HepG2 (cell line): ENCODE results near the gene TTC31. TPM values are rescaled to one million over a fixed set of nuclear protein-coding genes. Genes with fewer than 3 reads are reported as not detected.

ENCODE experiments used
- DPF2 ChIP-seq: sonication (generic); formaldehyde crosslinking; IDR thresholded peaks from 2 replicates; pipeline ENCODE4 v1.4.0; 2020; ENCODE audit warnings: mild to moderate bottlenecking, low read depth, missing genetic modification reagents, borderline replicate concordance
- FOXC1 ChIP-seq: sonication (generic); formaldehyde crosslinking; IDR thresholded peaks from 2 replicates; pipeline ENCODE4 v1.8.0; 2022; ENCODE audit warnings: mild to moderate bottlenecking, missing genetic modification reagents, borderline replicate concordance
- KAT2B ChIP-seq: fragments of 150-350 bp; IDR thresholded peaks from 2 replicates; pipeline ENCODE4 v1.6.1; 2014; ENCODE audit warnings: low read depth, low read length, borderline replicate concordance
- KMT2A ChIP-seq: sonication (generic); formaldehyde crosslinking; IDR thresholded peaks from 2 replicates; pipeline ENCODE4 v1.4.0; 2020; ENCODE audit warnings: missing genetic modification reagents
- MXD1 ChIP-seq: sonication (generic); formaldehyde crosslinking; IDR thresholded peaks from 2 replicates; pipeline ENCODE4 v1.4.0; 2020; ENCODE audit warnings: mild to moderate bottlenecking, missing genetic modification reagents
- MXI1 ChIP-seq: IDR thresholded peaks from 3 replicates; pipeline ENCODE4 v1.6.1; 2012; ENCODE audit warnings: low read depth, low read length, inconsistent platforms, borderline replicate concordance
- NCOA5 ChIP-seq: sonication (generic); formaldehyde crosslinking; IDR thresholded peaks from 2 replicates; pipeline ENCODE4 v1.4.0; 2020; ENCODE audit warnings: missing genetic modification reagents
- SIX4 ChIP-seq: sonication (generic); formaldehyde crosslinking; IDR thresholded peaks from 2 replicates; pipeline ENCODE4 v1.4.0; 2020; ENCODE audit warnings: missing genetic modification reagents
- SMYD3 ChIP-seq: sonication (generic); formaldehyde crosslinking; IDR thresholded peaks from 2 replicates; pipeline ENCODE4 v1.8.1; 2023; ENCODE audit warnings: mild to moderate bottlenecking, missing genetic modification reagents
- SP140L ChIP-seq: sonication (generic); formaldehyde crosslinking; IDR thresholded peaks from 2 replicates; pipeline ENCODE4 v1.4.0; 2020; ENCODE audit warnings: missing genetic modification reagents, borderline replicate concordance
- TAF1 ChIP-seq: sonication (generic); formaldehyde crosslinking; IDR thresholded peaks from 2 replicates; pipeline ENCODE4 v1.4.0; 2020; ENCODE audit warnings: missing genetic modification reagents
- ZBTB21 ChIP-seq: sonication (generic); formaldehyde crosslinking; IDR thresholded peaks from 2 replicates; pipeline ENCODE4 v1.4.0; 2020; ENCODE audit warnings: missing genetic modification reagents
- ZHX2 ChIP-seq, 2 experiments: sonication (generic) in 1 of 2; formaldehyde crosslinking in 1 of 2; IDR thresholded peaks; 2 replicates each; pipeline versions ENCODE4 v1.6.1 to v1.9.0; 2014 to 2022; ENCODE audit warnings: antibody characterized with exemption in 1 of 2, borderline replicate concordance in 1 of 2, inconsistent platforms in 1 of 2, low read depth in 1 of 2, missing genetic modification reagents in 1 of 2
- ZNF329 ChIP-seq: sonication (generic); formaldehyde crosslinking; IDR thresholded peaks from 2 replicates; pipeline ENCODE4 v1.9.0; 2021; ENCODE audit warnings: low read depth, mild to moderate bottlenecking, missing genetic modification reagents
- ZNF460 ChIP-seq: sonication (generic); formaldehyde crosslinking; IDR thresholded peaks from 2 replicates; pipeline ENCODE4 v1.5.1; 2020; ENCODE audit warnings: missing genetic modification reagents, mild to moderate bottlenecking, borderline replicate concordance
- ZNF746 ChIP-seq: sonication (generic); formaldehyde crosslinking; IDR thresholded peaks from 2 replicates; pipeline ENCODE4 v1.8.0; 2022; ENCODE audit warnings: mild to moderate bottlenecking, missing genetic modification reagents
- ZNF772 ChIP-seq: sonication (generic); formaldehyde crosslinking; IDR thresholded peaks from 2 replicates; pipeline ENCODE4 v1.5.0; 2020; ENCODE audit warnings: mild to moderate bottlenecking, missing genetic modification reagents
- polyA plus RNA-seq, 8 experiments: library from polyadenylated mRNA; depleted of rRNA in 3 of 8; stranded (reverse) in 7 of 8; unstranded in 1 of 8; fragments of >200 nt; fragmentation: Illumina TruSeq in 4 of 8; extraction: Trizol in 4 of 8; gene quantifications; 2 replicates each; pipeline versions ENCODE4 v1.2.1 to v1.2.3, GENCODE V29; 2011 to 2016; ENCODE audit warnings: low read depth in 4 of 8, missing spikeins in 1 of 8, mixed read lengths in 1 of 8; ENCODE audit not compliant: insufficient read depth in 1 of 8
- total RNA-seq, 5 experiments: library from RNA; depleted of rRNA; stranded (reverse); fragments of >200 nt; fragmentation: Illumina TruSeq; extraction: Trizol; gene quantifications; 2 replicates each; pipeline ENCODE4 v1.2.3, GENCODE V29; 2016; ENCODE audit warnings: low read depth in 1 of 5
- TF ChIP-seq, protein P1 (sequence below): sonication (generic); formaldehyde crosslinking; IDR thresholded peaks from 2 replicates; pipeline ENCODE4 v1.4.0; 2020; ENCODE audit warnings: mild to moderate bottlenecking, missing genetic modification reagents
- TF ChIP-seq, protein P2 (sequence below): sonication (generic); formaldehyde crosslinking; IDR thresholded peaks from 2 replicates; pipeline ENCODE4 v1.4.0; 2020; ENCODE audit warnings: low read depth, mild to moderate bottlenecking, missing genetic modification reagents

The TTC31 gene
- total and polyA plus RNA-seq, 2 of the 13 experiments (the other 11 are each of a cell fraction or from before 2014, with no cell fraction given): 28.3 to 39.5 TPM

DNA sequence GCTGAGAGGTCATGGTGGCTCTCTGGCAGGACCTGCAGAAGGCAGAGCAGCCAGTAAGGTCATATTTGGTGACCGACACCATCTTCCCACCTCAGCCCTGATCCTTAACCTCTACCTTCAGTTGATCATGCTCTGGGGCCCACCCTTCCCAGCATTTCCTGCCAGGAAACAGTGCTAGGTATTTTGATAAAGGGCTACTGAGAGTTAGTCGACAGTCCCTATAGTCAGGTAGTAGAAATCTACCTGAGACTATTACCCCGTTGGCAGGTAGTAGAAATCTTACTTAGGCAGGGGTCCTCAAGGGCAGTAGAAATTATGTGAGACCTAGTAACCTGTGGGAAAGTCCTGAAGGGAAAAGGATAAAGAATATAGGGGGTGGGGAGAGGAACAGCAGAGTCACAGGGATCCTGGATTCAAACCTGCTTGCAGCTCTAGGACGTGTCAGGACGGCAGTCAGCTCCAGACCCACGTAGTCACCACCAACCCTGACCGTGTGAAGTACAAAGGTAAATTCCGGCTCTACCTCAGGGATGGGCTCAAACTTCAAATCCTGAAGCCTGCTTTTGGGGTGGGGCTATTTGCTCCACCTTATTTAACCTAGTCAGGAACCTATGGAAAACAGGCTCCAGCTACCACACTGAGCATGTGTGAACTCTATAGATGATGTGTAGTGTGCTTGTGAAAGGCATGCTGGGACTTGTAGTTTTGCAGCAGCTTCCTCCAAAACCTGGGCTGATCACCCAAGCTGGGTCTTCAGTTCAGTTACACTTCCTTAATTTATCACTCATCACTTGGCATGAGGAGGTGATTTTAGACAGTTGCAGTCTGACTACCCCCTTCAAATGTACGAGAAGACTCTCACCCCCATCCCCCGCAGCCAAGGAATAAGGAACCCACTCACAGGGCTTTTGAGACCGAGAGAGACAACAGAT, 43.1 kb downstream of the TTC31 start, which contains the start of gene DQX1 (continued):
- TF ChIP-seq TAF1 (CRISPR knock-in tag) (peak; percentile 78), ZHX2 (IDR thresholded peaks at IDR 0.05; ENCODE audit: low read depth) (peak; percentile 58; the same call in 1 of the 2 replicates), ZHX2 (CRISPR knock-in tag; IDR thresholded peaks at IDR 0.05; ENCODE audit: borderline replicate concordance) (no peak), ZNF746 (no peak), ZNF329 (CRISPR knock-in tag) (no peak), SP140L (no peak), NCOA5 (no peak), ZNF772 (CRISPR knock-in tag) (peak; percentile 82), ZBTB21 (CRISPR knock-in tag) (no peak), DPF2 (no peak), MXI1 (peak; percentile 79; the same call in 1 of the 3 replicates), SMYD3 (CRISPR knock-in tag) (no peak), FOXC1 (CRISPR knock-in tag) (no peak; the same call in 1 of the 2 replicates), KMT2A (peak; percentile 50), ZNF460 (CRISPR knock-in tag) (no peak), KAT2B (no peak), SIX4 (CRISPR knock-in tag) (no peak), MXD1 (no peak; the same call in 1 of the 2 replicates)
- TF ChIP-seq, protein P1, sequence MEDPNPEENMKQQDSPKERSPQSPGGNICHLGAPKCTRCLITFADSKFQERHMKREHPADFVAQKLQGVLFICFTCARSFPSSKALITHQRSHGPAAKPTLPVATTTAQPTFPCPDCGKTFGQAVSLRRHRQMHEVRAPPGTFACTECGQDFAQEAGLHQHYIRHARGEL (CRISPR knock-in tag): no peak
- TF ChIP-seq, protein P2, sequence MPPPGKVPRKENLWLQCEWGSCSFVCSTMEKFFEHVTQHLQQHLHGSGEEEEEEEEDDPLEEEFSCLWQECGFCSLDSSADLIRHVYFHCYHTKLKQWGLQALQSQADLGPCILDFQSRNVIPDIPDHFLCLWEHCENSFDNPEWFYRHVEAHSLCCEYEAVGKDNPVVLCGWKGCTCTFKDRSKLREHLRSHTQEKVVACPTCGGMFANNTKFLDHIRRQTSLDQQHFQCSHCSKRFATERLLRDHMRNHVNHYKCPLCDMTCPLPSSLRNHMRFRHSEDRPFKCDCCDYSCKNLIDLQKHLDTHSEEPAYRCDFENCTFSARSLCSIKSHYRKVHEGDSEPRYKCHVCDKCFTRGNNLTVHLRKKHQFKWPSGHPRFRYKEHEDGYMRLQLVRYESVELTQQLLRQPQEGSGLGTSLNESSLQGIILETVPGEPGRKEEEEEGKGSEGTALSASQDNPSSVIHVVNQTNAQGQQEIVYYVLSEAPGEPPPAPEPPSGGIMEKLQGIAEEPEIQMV (CRISPR knock-in tag): no peak
